Osteocyte (in vitro differentiated cells): ENCODE measurements around the gene ZNF700. TPM values are rescaled to one million over a fixed set of nuclear protein-coding genes. Genes with fewer than 3 reads are reported as not detected.
"Not testable (repeated sequence)": the region's sequence is repeated elsewhere in the genome, so short reads cannot be mapped to it uniquely, and the experiment has no call there.

Source experiments
- DNase-seq: peaks from one replicate; pipeline ENCODE4 v3.0.0; 2021; ENCODE audit warnings: mixed read lengths; ENCODE audit not compliant: unreplicated experiment; ENCODE audit errors: extremely low spot score
- H3K27ac Mint-ChIP-seq: one replicate; pipeline ENCODE4 v1.8.0; 2021; ENCODE audit warnings: mild to moderate bottlenecking, mixed read lengths; ENCODE audit not compliant: unreplicated experiment
- H3K27me3 Mint-ChIP-seq: one replicate; pipeline ENCODE4 v1.8.0; 2021; ENCODE audit warnings: mixed read lengths; ENCODE audit not compliant: unreplicated experiment
- H3K36me3 Mint-ChIP-seq: one replicate; pipeline ENCODE4 v1.8.0; 2021; ENCODE audit warnings: mixed read lengths; ENCODE audit not compliant: unreplicated experiment
- H3K4me1 Mint-ChIP-seq: one replicate; pipeline ENCODE4 v1.8.0; 2021; ENCODE audit warnings: mixed read lengths; ENCODE audit not compliant: unreplicated experiment
- H3K4me3 Mint-ChIP-seq: one replicate; pipeline ENCODE4 v1.8.0; 2021; ENCODE audit warnings: mild to moderate bottlenecking, moderate library complexity, mixed read lengths; ENCODE audit not compliant: unreplicated experiment
- H3K9me3 Mint-ChIP-seq: one replicate; pipeline ENCODE4 v1.8.0; 2021; ENCODE audit warnings: mixed read lengths; ENCODE audit not compliant: unreplicated experiment
- total RNA-seq: library from RNA; stranded (reverse); gene quantifications from 2 replicates; pipeline ENCODE4 v1.2.1, GENCODE V29; 2021
- TF ChIP-seq, protein P1 (sequence below): fragments of 200-600 bp; sonication (generic); IDR thresholded peaks from 2 replicates; pipeline ENCODE4 v1.5.0; 2021; ENCODE audit warnings: antibody characterized with exemption, mild to moderate bottlenecking, moderate library complexity

The ZNF700 gene
- total RNA-seq, 1 donor from 2014 or later = 6.7 TPM

DNA sequence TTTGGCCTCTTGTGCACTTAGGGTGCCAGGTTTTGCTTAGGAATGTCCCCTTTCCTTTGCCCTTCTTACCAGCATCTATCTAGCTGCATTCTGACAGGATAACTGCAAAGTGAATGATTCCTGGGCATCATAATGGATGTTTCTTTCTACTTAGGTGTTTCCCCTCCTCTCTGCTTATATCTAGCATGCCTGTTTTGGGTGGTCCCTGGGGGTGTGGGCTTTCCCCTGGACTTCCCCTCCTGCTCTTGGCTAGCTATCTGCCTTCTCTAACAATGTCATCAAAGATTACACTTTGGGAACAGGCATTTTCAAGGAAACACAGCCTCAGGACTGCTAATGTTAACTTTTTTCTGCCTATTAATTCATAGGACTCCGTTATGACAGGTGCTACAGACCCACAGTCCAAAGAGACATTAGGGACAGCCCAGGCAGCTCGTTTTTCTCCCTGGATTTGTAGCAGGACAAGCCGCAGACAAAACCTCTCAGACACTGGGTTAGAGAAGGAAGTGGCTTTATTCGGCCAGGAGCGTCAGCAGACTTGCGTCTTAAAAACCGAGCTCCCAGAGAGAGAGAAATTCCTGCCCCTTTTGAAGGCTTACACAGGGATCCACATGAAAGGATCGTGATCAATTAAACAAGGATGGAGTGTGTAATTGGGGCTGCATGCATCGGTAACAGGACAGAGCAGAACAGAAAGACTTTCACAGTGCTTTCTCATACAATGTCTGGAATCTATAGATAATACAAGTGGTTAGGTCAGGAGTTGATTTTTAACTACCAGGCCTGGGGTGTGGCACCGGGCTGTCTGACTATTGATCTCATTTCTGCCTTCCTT lies 17.3 kb downstream of the ZNF700 start:
- Mint-ChIP-seq H3K4me3 (no peak overlapping the region), H3K9me3 (peaks cover 32% of the 10 kb centered on the region), H3K27ac (no peak overlapping the region), H3K4me1 (no peaks in the 10 kb centered on the region), H3K36me3 (peaks cover 66% of the 10 kb centered on the region), H3K27me3 (no peaks in the 10 kb centered on the region)
- TF ChIP-seq, protein P1, sequence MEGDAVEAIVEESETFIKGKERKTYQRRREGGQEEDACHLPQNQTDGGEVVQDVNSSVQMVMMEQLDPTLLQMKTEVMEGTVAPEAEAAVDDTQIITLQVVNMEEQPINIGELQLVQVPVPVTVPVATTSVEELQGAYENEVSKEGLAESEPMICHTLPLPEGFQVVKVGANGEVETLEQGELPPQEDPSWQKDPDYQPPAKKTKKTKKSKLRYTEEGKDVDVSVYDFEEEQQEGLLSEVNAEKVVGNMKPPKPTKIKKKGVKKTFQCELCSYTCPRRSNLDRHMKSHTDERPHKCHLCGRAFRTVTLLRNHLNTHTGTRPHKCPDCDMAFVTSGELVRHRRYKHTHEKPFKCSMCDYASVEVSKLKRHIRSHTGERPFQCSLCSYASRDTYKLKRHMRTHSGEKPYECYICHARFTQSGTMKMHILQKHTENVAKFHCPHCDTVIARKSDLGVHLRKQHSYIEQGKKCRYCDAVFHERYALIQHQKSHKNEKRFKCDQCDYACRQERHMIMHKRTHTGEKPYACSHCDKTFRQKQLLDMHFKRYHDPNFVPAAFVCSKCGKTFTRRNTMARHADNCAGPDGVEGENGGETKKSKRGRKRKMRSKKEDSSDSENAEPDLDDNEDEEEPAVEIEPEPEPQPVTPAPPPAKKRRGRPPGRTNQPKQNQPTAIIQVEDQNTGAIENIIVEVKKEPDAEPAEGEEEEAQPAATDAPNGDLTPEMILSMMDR = no peak
- DNase-seq = no peak

DNA sequence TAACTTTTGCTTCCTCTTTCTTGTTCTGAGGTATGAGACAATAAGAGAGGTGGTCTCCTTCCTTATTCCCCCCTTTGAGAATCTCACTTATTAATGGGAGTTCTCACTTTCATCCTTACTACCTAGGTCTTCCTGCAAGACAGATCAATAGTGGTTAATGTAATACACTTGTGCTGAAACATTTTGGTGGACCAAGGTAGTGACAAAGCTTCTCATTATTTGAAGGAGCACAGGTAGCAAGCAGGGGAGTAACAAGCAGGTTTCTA lies 17.9 kb downstream of the ZNF700 start:
- Mint-ChIP-seq H3K4me3 (no peak overlapping the region), H3K36me3 (peaks cover 70% of the 10 kb centered on the region), H3K9me3 (peaks cover 36% of the 10 kb centered on the region), H3K4me1 (no peaks in the 10 kb centered on the region), H3K27ac (no peak overlapping the region), H3K27me3 (no peaks in the 10 kb centered on the region)
- DNase-seq = no peak
- TF ChIP-seq, protein P1 = no peak

DNA sequence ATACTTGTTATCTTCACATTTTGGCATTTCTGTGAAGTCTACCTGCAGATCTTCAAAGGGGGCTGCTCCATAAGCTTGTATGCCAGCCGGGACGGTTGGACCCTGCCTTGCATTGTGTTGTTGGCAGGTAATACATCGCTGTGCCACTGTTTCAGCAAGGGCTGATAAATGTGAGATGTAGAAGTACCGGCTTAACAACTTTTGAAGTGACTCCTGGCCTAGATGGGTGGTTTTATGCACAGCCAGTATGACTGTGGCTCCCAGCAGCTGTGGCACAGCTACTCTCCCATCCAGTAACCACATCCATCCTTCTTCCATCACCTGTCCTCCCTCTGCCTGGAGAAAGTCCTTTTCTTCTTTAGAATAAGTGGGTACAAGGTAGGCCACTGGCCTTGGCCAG lies 19.7 kb downstream of the ZNF700 start:
- no peaks in the 10 kb centered on the region for H3K4me1 Mint-ChIP-seq
- peaks cover 53% of the 10 kb centered on the region for H3K9me3 Mint-ChIP-seq
- no peaks in the 10 kb centered on the region for H3K27me3 Mint-ChIP-seq
- no peak for DNase-seq
- H3K4me3 Mint-ChIP-seq = no peak overlapping the region
- peaks cover 78% of the 10 kb centered on the region for H3K36me3 Mint-ChIP-seq
- no peak overlapping the region for H3K27ac Mint-ChIP-seq
- TF ChIP-seq, protein P1 = no peak

DNA sequence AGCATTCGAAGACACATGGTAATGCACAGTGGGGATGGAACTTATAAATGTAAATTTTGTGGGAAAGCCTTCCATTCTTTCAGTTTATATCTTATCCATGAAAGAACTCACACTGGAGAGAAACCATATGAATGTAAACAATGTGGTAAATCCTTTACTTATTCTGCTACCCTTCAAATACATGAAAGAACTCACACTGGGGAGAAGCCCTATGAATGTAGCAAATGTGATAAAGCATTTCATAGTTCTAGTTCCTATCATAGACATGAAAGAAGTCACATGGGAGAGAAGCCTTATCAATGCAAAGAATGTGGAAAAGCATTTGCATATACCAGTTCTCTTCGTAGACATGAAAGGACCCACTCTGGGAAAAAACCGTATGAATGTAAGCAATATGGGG lies 23.7 kb downstream of the ZNF700 start:
- no peak overlapping the region for H3K4me3 Mint-ChIP-seq
- H3K36me3 Mint-ChIP-seq = peaks cover 78% of the 10 kb centered on the region
- TF ChIP-seq, protein P1 = no peak
- no peak overlapping the region for H3K27ac Mint-ChIP-seq
- H3K9me3 Mint-ChIP-seq = peaks cover 46% of the 10 kb centered on the region
- DNase-seq = no peak
- no peaks in the 10 kb centered on the region for H3K4me1 Mint-ChIP-seq
- no peaks in the 10 kb centered on the region for H3K27me3 Mint-ChIP-seq

DNA sequence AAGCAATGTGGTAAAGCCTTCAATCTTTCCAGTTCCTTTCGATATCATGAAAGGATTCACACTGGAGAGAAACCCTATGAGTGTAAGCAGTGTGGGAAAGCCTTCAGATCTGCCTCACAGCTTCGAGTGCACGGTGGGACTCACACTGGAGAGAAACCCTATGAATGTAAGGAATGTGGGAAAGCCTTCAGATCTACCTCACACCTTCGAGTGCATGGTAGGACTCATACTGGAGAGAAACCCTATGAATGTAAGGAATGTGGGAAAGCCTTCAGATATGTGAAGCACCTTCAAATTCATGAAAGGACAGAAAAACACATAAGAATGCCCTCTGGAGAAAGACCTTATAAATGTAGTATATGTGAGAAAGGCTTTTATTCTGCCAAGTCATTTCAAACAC lies 24.3 kb downstream of the ZNF700 start:
- TF ChIP-seq, protein P1 = no peak
- peaks cover 40% of the 10 kb centered on the region for H3K9me3 Mint-ChIP-seq
- no peak for DNase-seq
- no peak overlapping the region for H3K4me3 Mint-ChIP-seq
- H3K36me3 Mint-ChIP-seq = peaks cover 77% of the 10 kb centered on the region
- no peaks in the 10 kb centered on the region for H3K4me1 Mint-ChIP-seq
- no peaks in the 10 kb centered on the region for H3K27me3 Mint-ChIP-seq
- H3K27ac Mint-ChIP-seq = no peak overlapping the region

DNA sequence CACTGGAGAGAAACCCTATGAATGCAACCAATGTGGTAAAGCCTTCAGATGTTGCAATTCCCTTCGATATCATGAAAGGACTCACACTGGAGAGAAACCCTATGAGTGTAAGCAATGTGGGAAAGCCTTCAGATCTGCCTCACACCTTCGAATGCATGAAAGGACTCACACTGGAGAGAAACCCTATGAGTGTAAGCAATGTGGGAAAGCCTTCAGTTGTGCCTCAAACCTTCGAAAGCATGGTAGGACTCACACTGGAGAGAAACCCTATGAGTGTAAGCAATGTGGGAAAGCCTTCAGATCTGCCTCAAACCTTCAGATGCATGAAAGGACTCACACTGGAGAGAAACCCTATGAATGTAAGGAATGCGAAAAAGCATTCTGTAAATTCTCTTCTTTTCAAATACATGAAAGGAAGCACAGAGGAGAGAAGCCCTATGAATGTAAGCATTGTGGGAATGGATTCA lies 24.7 kb downstream of the ZNF700 start:
- Mint-ChIP-seq H3K9me3 (peaks cover 38% of the 10 kb centered on the region), H3K36me3 (peaks cover 75% of the 10 kb centered on the region)
- H3K4me1 Mint-ChIP-seq, H3K27me3 Mint-ChIP-seq, H3K4me3 Mint-ChIP-seq, H3K27ac Mint-ChIP-seq, DNase-seq: not testable (repeated sequence)
